Left ventricle myocardium inferior (tissue), 1 donor: ENCODE measurements around the gene KIAA2012. TPM values are rescaled to one million over a fixed set of nuclear protein-coding genes. Genes with fewer than 3 reads are reported as not detected.

Source experiments
- DNase-seq: peaks from one replicate; pipeline ENCODE4 v3.0.0-alpha.2; 2020
- H3K27ac ChIP-seq: fragments of 200-600 bp; replicated peaks from 2 replicates; pipeline ENCODE4 v1.8.0; 2021
- H3K27me3 ChIP-seq: fragments of 200-600 bp; 2 replicates; pipeline ENCODE4 v1.8.0; 2021; ENCODE audit warnings: low read depth
- H3K36me3 ChIP-seq: fragments of 200-600 bp; 2 replicates; pipeline ENCODE4 v1.8.0; 2021
- H3K4me1 ChIP-seq: fragments of 200-600 bp; 2 replicates; pipeline ENCODE4 v1.8.0; 2021
- H3K4me3 ChIP-seq: fragments of 200-600 bp; 2 replicates; pipeline ENCODE4 v1.8.0; 2021; ENCODE audit warnings: mild to moderate bottlenecking, moderate library complexity
- H3K9me3 ChIP-seq: fragments of 200-600 bp; replicated peaks from 2 replicates; pipeline ENCODE4 v1.8.0; 2021
- intact Hi-C: fragments of 100-400 bp; cut with micrococcal nuclease; formaldehyde crosslinking; loops from one replicate; pipeline ENCODE4 v1.11.0; 2022
- total RNA-seq: library from RNA; stranded (reverse); fragmentation: NEBNext Ultra II Directional; extraction: Animal tissue kit (Norgen Biotek cat#: 25700); gene quantifications from one replicate; pipeline ENCODE4 v1.2.1, GENCODE V29; 2021
- TF ChIP-seq, protein P1 (sequence below): fragments of 200-600 bp; IDR thresholded peaks from 2 replicates; pipeline ENCODE4 v1.8.0; 2021; ENCODE audit warnings: antibody characterized with exemption, mild to moderate bottlenecking, borderline replicate concordance
- donor health status: DM: no; HTN: yes; CAD: no; lungs with severe emphysema.

The KIAA2012 gene
- total RNA-seq, 1 donor from 2014 or later: not detected

- intact Hi-C loops: no loop called here
- no peaks in the 10 kb centered on the region for H3K9me3 ChIP-seq
Measured at GRCh38 chr2:202158796-202159195, 85.7 kb downstream of the KIAA2012 start.

GRCh38 chr2:202161151-202161835, 88.2 kb downstream of the KIAA2012 start:
- intact Hi-C loops: no loop called here
- TF ChIP-seq, protein P1, sequence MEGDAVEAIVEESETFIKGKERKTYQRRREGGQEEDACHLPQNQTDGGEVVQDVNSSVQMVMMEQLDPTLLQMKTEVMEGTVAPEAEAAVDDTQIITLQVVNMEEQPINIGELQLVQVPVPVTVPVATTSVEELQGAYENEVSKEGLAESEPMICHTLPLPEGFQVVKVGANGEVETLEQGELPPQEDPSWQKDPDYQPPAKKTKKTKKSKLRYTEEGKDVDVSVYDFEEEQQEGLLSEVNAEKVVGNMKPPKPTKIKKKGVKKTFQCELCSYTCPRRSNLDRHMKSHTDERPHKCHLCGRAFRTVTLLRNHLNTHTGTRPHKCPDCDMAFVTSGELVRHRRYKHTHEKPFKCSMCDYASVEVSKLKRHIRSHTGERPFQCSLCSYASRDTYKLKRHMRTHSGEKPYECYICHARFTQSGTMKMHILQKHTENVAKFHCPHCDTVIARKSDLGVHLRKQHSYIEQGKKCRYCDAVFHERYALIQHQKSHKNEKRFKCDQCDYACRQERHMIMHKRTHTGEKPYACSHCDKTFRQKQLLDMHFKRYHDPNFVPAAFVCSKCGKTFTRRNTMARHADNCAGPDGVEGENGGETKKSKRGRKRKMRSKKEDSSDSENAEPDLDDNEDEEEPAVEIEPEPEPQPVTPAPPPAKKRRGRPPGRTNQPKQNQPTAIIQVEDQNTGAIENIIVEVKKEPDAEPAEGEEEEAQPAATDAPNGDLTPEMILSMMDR: no peak
- peak overlapping the region; percentile 77 for H3K27ac ChIP-seq

More at GRCh38 chr2:202158796-202159195, 85.7 kb downstream of the KIAA2012 start:
- Histone ChIP-seq H3K36me3 (no peaks in the 10 kb centered on the region), H3K27me3 (peaks cover 3% of the 10 kb centered on the region), H3K4me3 (no peak overlapping the region), H3K27ac (no peak overlapping the region), H3K4me1 (peaks cover 17% of the 10 kb centered on the region)
- no peak for DNase-seq
- TF ChIP-seq, protein P1: peak; percentile 43

DNA sequence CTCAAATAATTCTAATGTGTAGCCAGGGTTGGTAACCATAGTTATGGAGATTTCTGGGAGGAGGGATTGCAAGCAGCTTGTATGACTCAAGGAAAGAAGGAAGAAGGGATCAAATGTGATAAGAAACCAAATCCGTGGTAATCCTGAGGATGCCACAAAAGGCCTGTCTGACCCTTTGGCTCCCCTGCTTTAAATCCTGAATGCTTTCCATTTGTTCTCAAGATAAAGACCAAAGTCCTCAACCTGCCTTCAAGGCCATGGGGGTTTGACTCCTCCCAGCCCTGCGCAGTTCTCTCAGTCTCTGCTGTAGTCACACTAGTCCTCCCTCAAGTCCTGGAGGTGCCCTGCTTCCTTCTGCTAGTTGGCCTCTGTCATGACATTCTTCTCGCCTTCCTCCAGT, 91.4 kb downstream of the KIAA2012 start:
- intact Hi-C loops: no loop called here
- TF ChIP-seq, protein P1: no peak
- H3K4me3 ChIP-seq: no peak overlapping the region

More at GRCh38 chr2:202161151-202161835, 88.2 kb downstream of the KIAA2012 start:
- Histone ChIP-seq H3K4me3 (peak overlapping the region; percentile 36), H3K4me1 (peaks cover 17% of the 10 kb centered on the region), H3K27me3 (no peaks in the 10 kb centered on the region), H3K9me3 (no peaks in the 10 kb centered on the region), H3K36me3 (no peaks in the 10 kb centered on the region)
- no peak for DNase-seq

GRCh38 chr2:202165208-202165607, 92.2 kb downstream of the KIAA2012 start:
- intact Hi-C loops: no loop called here
- TF ChIP-seq, protein P1: no peak
- H3K27ac ChIP-seq: no peak overlapping the region

More for the DNA sequence above, 91.4 kb downstream of the KIAA2012 start:
- Histone ChIP-seq H3K4me1 (peaks cover 17% of the 10 kb centered on the region), H3K9me3 (no peaks in the 10 kb centered on the region), H3K27ac (no peak overlapping the region), H3K27me3 (no peaks in the 10 kb centered on the region), H3K36me3 (no peaks in the 10 kb centered on the region)
- DNase-seq: no peak

DNA sequence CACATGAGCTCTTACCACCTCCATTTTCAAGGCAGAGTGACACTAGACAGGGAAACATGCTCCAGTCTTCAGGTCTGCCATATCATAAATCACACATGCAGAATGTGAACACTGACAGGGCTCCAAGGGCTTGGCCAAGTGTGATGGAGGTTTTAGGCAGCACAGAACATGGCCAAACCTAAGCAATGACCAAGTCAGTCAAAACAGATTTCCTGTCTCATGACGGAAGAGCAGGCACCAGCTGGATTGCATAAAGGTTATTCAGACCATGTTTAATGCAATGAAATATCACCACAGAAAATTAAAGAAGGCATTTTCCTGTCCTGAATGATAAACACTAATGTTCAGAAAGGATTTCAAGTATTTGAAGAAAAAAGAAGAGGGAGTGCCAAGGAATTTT, 92.9 kb downstream of the KIAA2012 start:
- H3K27me3 ChIP-seq: no peaks in the 10 kb centered on the region
- H3K27ac ChIP-seq: no peak overlapping the region
- TF ChIP-seq, protein P1: no peak
- H3K9me3 ChIP-seq: no peaks in the 10 kb centered on the region
- intact Hi-C loops: no loop called here
- no peak overlapping the region for H3K4me3 ChIP-seq
- no peaks in the 10 kb centered on the region for H3K36me3 ChIP-seq
- DNase-seq: no peak
- peaks cover 11% of the 10 kb centered on the region for H3K4me1 ChIP-seq

More at GRCh38 chr2:202165208-202165607, 92.2 kb downstream of the KIAA2012 start:
- Histone ChIP-seq H3K9me3 (no peaks in the 10 kb centered on the region), H3K36me3 (no peaks in the 10 kb centered on the region), H3K27me3 (no peaks in the 10 kb centered on the region), H3K4me3 (no peak overlapping the region), H3K4me1 (peaks cover 17% of the 10 kb centered on the region)
- DNase-seq: no peak
